ENCODE measurements around the gene OR2V1.

OR2V1 gene

GRCh38 chr5:181121675-181122561 lies 9.1 kb downstream of the OR2V1 start:
- Histone ChIP-seq H3K4me3 (ENCODE audit: low read depth, low read length) (no peak overlapping the region), H3K9me3 (ENCODE audit: control insufficient read depth, low read length) (no peaks in the 10 kb centered on the region), H3K27me3 (ENCODE audit: control insufficient read depth, insufficient read depth, low read length) (no peaks in the 10 kb centered on the region), H3K36me3 (ENCODE audit: control insufficient read depth, insufficient read depth, low read length) (no peaks in the 10 kb centered on the region), H3K4me2 (ENCODE audit: low read length) (no peak overlapping the region), H3K9ac (no peak overlapping the region), H3K79me2 (no peaks in the 10 kb centered on the region), H3K27ac (no peak overlapping the region), H2AFZ (no peak overlapping the region), H3K4me1 (no peaks in the 10 kb centered on the region)
- no peak for TF ChIP-seq CTCF (IDR thresholded peaks at IDR 0.05)

- Histone ChIP-seq H3K9me3 (ENCODE audit: control insufficient read depth, low read length) (no peaks in the 10 kb centered on the region), H3K36me3 (ENCODE audit: control insufficient read depth, insufficient read depth, low read length) (no peaks in the 10 kb centered on the region), H3K4me1 (no peaks in the 10 kb centered on the region), H3K79me2 (no peaks in the 10 kb centered on the region), H3K4me3 (ENCODE audit: low read depth, low read length) (no peak overlapping the region), H3K4me2 (ENCODE audit: low read length) (no peak overlapping the region), H3K27me3 (ENCODE audit: control insufficient read depth, insufficient read depth, low read length) (no peaks in the 10 kb centered on the region), H3K9ac (no peak overlapping the region), H2AFZ (no peak overlapping the region), H3K27ac (no peak overlapping the region)
- TF ChIP-seq CTCF (IDR thresholded peaks at IDR 0.05) = no peak
Observed at GRCh38 chr5:181120761-181121160, 10.2 kb downstream of the OR2V1 start.

GRCh38 chr5:181120306-181120705 lies 10.7 kb downstream of the OR2V1 start:
- no peak overlapping the region for H2AFZ ChIP-seq
- H3K36me3 ChIP-seq (ENCODE audit: control insufficient read depth, insufficient read depth, low read length) = no peaks in the 10 kb centered on the region
- TF ChIP-seq CTCF (IDR thresholded peaks at IDR 0.05) = no peak
- H3K27me3 ChIP-seq (ENCODE audit: control insufficient read depth, insufficient read depth, low read length) = no peaks in the 10 kb centered on the region
- H3K9me3 ChIP-seq (ENCODE audit: control insufficient read depth, low read length) = no peaks in the 10 kb centered on the region
- H3K27ac ChIP-seq = no peak overlapping the region
- H3K4me3 ChIP-seq (ENCODE audit: low read depth, low read length) = no peak overlapping the region
- H3K79me2 ChIP-seq = no peaks in the 10 kb centered on the region
- H3K4me2 ChIP-seq (ENCODE audit: low read length) = no peak overlapping the region
- H3K9ac ChIP-seq = no peak overlapping the region
- no peaks in the 10 kb centered on the region for H3K4me1 ChIP-seq

- no peaks in the 10 kb centered on the region for H3K4me1 ChIP-seq
- H3K4me2 ChIP-seq (ENCODE audit: low read length) = no peak overlapping the region
- H3K4me3 ChIP-seq (ENCODE audit: low read depth, low read length) = no peak overlapping the region
- H3K27me3 ChIP-seq (ENCODE audit: control insufficient read depth, insufficient read depth, low read length) = peaks cover 7% of the 10 kb centered on the region
- no peaks in the 10 kb centered on the region for H3K9me3 ChIP-seq (ENCODE audit: control insufficient read depth, low read length)
- TF ChIP-seq CTCF (IDR thresholded peaks at IDR 0.05) = no peak
- no peak overlapping the region for H3K9ac ChIP-seq
- no peak overlapping the region for H2AFZ ChIP-seq
- no peaks in the 10 kb centered on the region for H3K79me2 ChIP-seq
- no peak overlapping the region for H3K27ac ChIP-seq
- H3K36me3 ChIP-seq (ENCODE audit: control insufficient read depth, insufficient read depth, low read length) = no peaks in the 10 kb centered on the region
Observed at GRCh38 chr5:181119105-181119504, 11.9 kb downstream of the OR2V1 start.

- Histone ChIP-seq H3K27me3 (ENCODE audit: control insufficient read depth, insufficient read depth, low read length) (peaks cover 7% of the 10 kb centered on the region), H3K27ac (no peak overlapping the region), H3K4me3 (ENCODE audit: low read depth, low read length) (no peak overlapping the region), H3K4me2 (ENCODE audit: low read length) (no peak overlapping the region), H3K9me3 (ENCODE audit: control insufficient read depth, low read length) (no peaks in the 10 kb centered on the region), H2AFZ (no peak overlapping the region), H3K9ac (no peak overlapping the region), H3K36me3 (ENCODE audit: control insufficient read depth, insufficient read depth, low read length) (no peaks in the 10 kb centered on the region), H3K79me2 (no peaks in the 10 kb centered on the region), H3K4me1 (no peaks in the 10 kb centered on the region)
- no peak for TF ChIP-seq CTCF (IDR thresholded peaks at IDR 0.05)
Observed at GRCh38 chr5:181118369-181118768, 12.6 kb downstream of the OR2V1 start.
